Cerebellar nuclear complex (tissue), 1 donor: ENCODE measurements around the gene ACP6.
"Not testable (repeated sequence)": the region's sequence is repeated elsewhere in the genome, so short reads cannot be mapped to it uniquely, and the experiment has no call there.

Experiments
- DNase-seq, 2 experiments: peaks; one replicate each; lab custom pipeline; 2025; lab: John Stamatoyannopoulos, UW

The ACP6 gene

DNA sequence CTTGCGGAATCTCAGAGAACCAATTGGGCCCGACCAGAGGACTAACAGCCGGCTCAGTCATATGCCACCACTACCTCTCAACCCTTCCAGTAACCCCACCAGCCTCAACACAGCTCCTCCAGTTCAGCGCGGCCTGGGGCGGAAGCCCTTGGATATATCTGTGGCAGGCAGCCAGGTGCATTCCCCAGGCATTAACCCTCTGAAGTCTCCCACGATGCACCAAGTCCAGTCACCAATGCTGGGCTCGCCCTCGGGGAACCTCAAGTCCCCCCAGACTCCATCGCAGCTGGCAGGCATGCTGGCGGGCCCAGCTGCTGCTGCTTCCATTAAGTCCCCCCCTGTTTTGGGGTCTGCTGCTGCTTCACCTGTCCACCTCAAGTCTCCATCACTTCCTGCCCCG, 49.8 kb downstream of the ACP6 start:
- DNase-seq = no peak

DNA sequence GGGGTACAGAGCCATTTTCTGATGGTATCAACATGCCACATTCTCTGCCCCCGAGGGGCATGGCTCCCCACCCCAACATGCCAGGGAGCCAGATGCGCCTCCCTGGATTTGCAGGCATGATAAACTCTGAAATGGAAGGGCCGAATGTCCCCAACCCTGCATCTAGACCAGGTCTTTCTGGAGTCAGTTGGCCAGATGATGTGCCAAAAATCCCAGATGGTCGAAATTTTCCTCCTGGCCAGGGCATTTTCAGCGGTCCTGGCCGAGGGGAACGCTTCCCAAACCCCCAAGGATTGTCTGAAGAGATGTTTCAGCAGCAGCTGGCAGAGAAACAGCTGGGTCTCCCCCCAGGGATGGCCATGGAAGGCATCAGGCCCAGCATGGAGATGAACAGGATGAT, 50.6 kb downstream of the ACP6 start:
- no peak for DNase-seq

GRCh38 chr1:147618771-147619170, 51.6 kb downstream of the ACP6 start:
- DNase-seq = no peak

GRCh38 chr1:147618077-147618569, 52.2 kb downstream of the ACP6 start:
- DNase-seq = no peak

GRCh38 chr1:147614966-147615365, 55.4 kb downstream of the ACP6 start:
- not testable (repeated sequence) for DNase-seq

GRCh38 chr1:147613506-147613905, 56.8 kb downstream of the ACP6 start:
- no peak for DNase-seq

DNA sequence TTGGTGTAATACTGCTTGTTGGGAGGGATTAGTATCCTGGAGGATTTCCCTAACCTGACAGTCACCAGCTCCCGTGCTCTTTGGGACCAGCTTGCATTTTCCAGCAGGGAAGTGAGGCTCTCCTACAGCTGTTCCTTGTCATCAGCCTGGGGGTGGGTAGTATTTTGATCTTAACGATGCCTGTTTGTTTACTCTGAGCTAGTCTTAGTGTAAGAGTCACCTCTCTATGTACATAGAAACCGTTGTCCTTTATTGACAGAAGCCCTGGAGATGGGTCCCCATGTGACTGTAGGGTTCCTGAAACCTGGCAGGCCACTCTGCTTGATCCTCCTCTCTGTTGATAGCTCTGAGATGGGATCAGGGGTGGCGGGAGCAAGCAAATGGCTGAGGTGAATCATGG, 58.0 kb downstream of the ACP6 start:
- no peak for DNase-seq

- no peak for DNase-seq
Observed at GRCh38 chr1:147611586-147611985, 58.7 kb downstream of the ACP6 start.

- DNase-seq = no peak
Observed at GRCh38 chr1:147611021-147611426, 59.3 kb downstream of the ACP6 start.

GRCh38 chr1:147609358-147609757, 61.0 kb downstream of the ACP6 start:
- no peak for DNase-seq

GRCh38 chr1:147608596-147608995, 61.7 kb downstream of the ACP6 start:
- no peak for DNase-seq

- no peak for DNase-seq
Observed at GRCh38 chr1:147605591-147605990, 64.7 kb downstream of the ACP6 start.

DNA sequence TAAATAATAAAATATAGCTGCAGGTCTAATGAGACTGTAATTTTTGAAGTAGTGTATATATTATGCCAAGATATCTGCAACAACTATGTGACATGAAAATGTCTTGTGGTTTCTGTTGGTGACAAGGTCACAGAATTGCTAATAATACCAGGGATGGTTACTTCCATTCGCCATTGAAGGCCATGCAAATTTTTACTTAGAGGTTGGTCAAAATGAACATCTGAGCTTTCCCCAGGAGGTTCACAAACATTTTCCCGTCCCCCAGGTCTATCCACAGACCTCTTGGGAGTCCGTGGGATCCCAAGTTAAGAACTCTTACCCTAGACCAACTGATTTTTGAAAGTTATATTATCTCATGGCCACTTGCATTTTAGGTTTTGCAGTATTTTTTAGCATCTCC, 66.3 kb downstream of the ACP6 start:
- no peak for DNase-seq

- DNase-seq = no peak
Observed at GRCh38 chr1:147600119-147601111, 69.9 kb downstream of the ACP6 start.

DNA sequence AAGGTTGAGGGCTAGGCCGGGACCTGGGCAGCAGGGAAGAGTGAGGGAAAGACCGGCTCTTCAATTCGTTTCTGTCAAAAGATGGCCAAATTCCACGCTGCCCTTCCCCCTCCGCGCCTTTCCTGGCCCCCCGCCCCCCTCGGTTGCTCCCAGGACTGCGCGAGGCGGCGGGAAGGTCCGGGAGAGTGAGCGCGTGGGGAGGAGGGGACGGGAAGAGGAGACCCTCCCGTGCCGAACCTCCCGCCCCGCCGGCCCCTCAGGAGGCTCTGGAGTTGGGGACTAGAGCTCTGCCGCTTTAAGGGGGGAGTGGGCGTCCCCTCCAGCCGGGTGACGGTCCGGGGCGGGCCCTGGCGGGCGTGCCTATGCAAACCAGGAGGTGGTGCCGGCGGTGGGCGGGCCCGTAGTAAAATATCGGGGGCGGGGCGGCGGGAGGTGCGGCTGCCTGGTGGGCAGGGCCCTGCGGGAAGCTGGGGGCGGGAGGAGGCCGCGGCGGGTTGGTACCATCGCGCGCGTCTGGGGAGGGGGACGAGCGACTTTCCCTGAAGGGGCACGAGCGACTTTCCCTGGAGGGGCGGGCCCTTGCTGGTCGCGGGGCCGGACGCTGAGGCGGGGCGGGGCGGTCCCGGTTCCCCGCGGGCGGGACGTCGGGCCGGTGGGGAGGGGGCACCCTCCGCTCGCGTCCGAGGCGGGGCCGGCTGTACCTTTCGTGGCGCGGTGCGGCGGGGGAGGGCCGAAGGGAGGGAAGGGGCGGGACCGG, 70.8 kb downstream of the ACP6 start:
- DNase-seq = peak; percentile 85

- DNase-seq = peak in 1 of 2 experiments; percentile 10
Observed at GRCh38 chr1:147598621-147599361, 71.5 kb downstream of the ACP6 start.

GRCh38 chr1:147597010-147597409, 73.3 kb downstream of the ACP6 start:
- DNase-seq = no peak
